HepG2 (cell line): ENCODE data around the gene NFASC. TPM values are rescaled to one million over a fixed set of nuclear protein-coding genes. Genes with fewer than 3 reads are reported as not detected.

ENCODE experiments used
- ATAC-seq: fragments of 200-7000 bp; cut with Tn5 transposase; 3 replicates; pipeline ENCODE4 v1.9.1; 2020; ENCODE audit warnings: mild to moderate bottlenecking, moderate library complexity
- BruUV-seq: library from RNA; stranded (reverse); fragments of 400-500 nt; replicated peaks from 2 replicates; lab custom pipeline; 2021; lab: Mats Ljungman, UMichigan
- CTCF ChIA-PET: fragments of 300-600 bp; formaldehyde crosslinking; extraction: SDS; loops from one replicate; lab custom pipeline; 2021; ENCODE audit warnings: low total read pairs, inconsistent platforms, low intra/inter-chr PET ratio; lab: Yijun Ruan, JAX
- POLR2A ChIA-PET: fragments of 350-600 bp; sonication (Branson Sonifier 250); formaldehyde crosslinking; loops from one replicate; lab custom pipeline; 2020; ENCODE audit warnings: antibody characterized with exemption, inconsistent platforms; lab: Yijun Ruan, JAX
- DNase-seq: peaks from one replicate; pipeline ENCODE4 v3.0.0-alpha.2; 2015; ENCODE audit warnings: low spot score
- FAIRE-seq: peaks from 3 replicates; lab custom pipeline; 2011; peaks lifted over from hg19 to GRCh38; lab: Jason Lieb, UNC
- H2AFZ ChIP-seq: one replicate; pipeline ENCODE4 v1.6.1; 2011; ENCODE audit warnings: low read length, inconsistent platforms
- H3K27ac ChIP-seq: fragments of 300-600 bp; 3 replicates; pipeline ENCODE4 v1.8.0; 2011; ENCODE audit warnings: mixed run types, mild to moderate bottlenecking, mixed read lengths, low read length, inconsistent platforms; ENCODE audit not compliant: insufficient read depth; ENCODE audit errors: extremely low read length
- H3K27me3 ChIP-seq, 2 experiments: fragments of 200-600 bp in 1 of 2; 2 replicates in 1 of 2; 3 replicates in 1 of 2; pipeline versions ENCODE4 v1.6.0 to v1.8.0; 2011; ENCODE audit warnings: low read length in 2 of 2, mild to moderate bottlenecking in 2 of 2, moderate library complexity in 2 of 2, inconsistent platforms in 1 of 2; ENCODE audit not compliant: insufficient read depth in 2 of 2, control insufficient read depth in 1 of 2
- H3K36me3 ChIP-seq, 2 experiments: fragments of 200-600 bp in 1 of 2; replicated peaks in 1 of 2; 2 replicates in 1 of 2; 3 replicates in 1 of 2; pipeline versions ENCODE4 v1.5.1 to v1.8.0; 2011; ENCODE audit warnings: low read length in 2 of 2, inconsistent platforms in 1 of 2; ENCODE audit not compliant: insufficient read depth in 2 of 2, control insufficient read depth in 1 of 2
- H3K4me1 ChIP-seq: 2 replicates; pipeline ENCODE4 v1.5.1; 2012; ENCODE audit warnings: low read length, inconsistent platforms; ENCODE audit not compliant: insufficient read depth
- H3K4me2 ChIP-seq: 2 replicates; pipeline ENCODE4 v1.6.0; 2011; ENCODE audit warnings: low read depth, low read length, inconsistent platforms
- H3K4me3 ChIP-seq, 3 experiments: fragments of 200-600 bp in 1 of 3; sonication (generic), shearing (Covaris generic) in 1 of 3; replicated peaks in 1 of 3; 2 replicates each; pipeline ENCODE4 v1.5.1; 2011 to 2016; ENCODE audit warnings: low read length in 3 of 3, inconsistent platforms in 2 of 3, low read depth in 2 of 3, mild to moderate bottlenecking in 2 of 3, control low read depth in 1 of 3, mixed read lengths in 1 of 3; ENCODE audit not compliant: insufficient read depth in 1 of 3
- H3K79me2 ChIP-seq: one replicate; pipeline ENCODE4 v1.6.1; 2011; ENCODE audit warnings: low read length, inconsistent platforms; ENCODE audit not compliant: insufficient read depth
- H3K9ac ChIP-seq: 2 replicates; pipeline ENCODE4 v1.6.0; 2011; ENCODE audit warnings: mild to moderate bottlenecking, low read depth, low read length, inconsistent platforms; ENCODE audit not compliant: insufficient read depth
- H3K9me3 ChIP-seq: 2 replicates; pipeline ENCODE4 v1.5.1; 2012; ENCODE audit warnings: mild to moderate bottlenecking, low read length
- H4K20me1 ChIP-seq: 2 replicates; pipeline ENCODE4 v1.6.0; 2011; ENCODE audit warnings: inconsistent platforms, mild to moderate bottlenecking, low read length, moderate library complexity; ENCODE audit not compliant: insufficient read depth
- CREB1 ChIP-seq, 2 experiments: fragments of 450-650 bp in 1 of 2; IDR thresholded peaks; 2 replicates each; pipeline ENCODE4 v1.6.1; 2016 to 2017; ENCODE audit warnings: control low read depth in 1 of 2, mild to moderate bottlenecking in 1 of 2, missing compliant biosample characterization in 1 of 2, missing genetic modification characterization in 1 of 2
- FOXC1 ChIP-seq: sonication (generic); formaldehyde crosslinking; IDR thresholded peaks from 2 replicates; pipeline ENCODE4 v1.8.0; 2022; ENCODE audit warnings: mild to moderate bottlenecking, missing genetic modification reagents, borderline replicate concordance
- FOXK1 ChIP-seq: sonication (generic); formaldehyde crosslinking; IDR thresholded peaks from 2 replicates; pipeline ENCODE4 v1.4.0; 2020; ENCODE audit warnings: low read depth, missing genetic modification reagents, borderline replicate concordance
- GTF2F1 ChIP-seq: fragments of 150-350 bp; IDR thresholded peaks from 2 replicates; pipeline ENCODE4 v1.6.1; 2014; ENCODE audit warnings: low read length
- HNRNPK ChIP-seq: fragments of 200-400 bp; formaldehyde crosslinking; IDR thresholded peaks from 2 replicates; pipeline ENCODE4 v1.6.1; 2018; ENCODE audit warnings: low read length, low read depth, moderate library complexity, mild to moderate bottlenecking; ENCODE audit not compliant: poor library complexity, severe bottlenecking
- MYC ChIP-seq: sonication (generic); formaldehyde crosslinking; IDR thresholded peaks from 2 replicates; pipeline ENCODE4 v1.9.0; 2021; ENCODE audit warnings: missing genetic modification reagents, borderline replicate concordance
- MZF1 ChIP-seq: sonication (generic); formaldehyde crosslinking; IDR thresholded peaks from 2 replicates; pipeline ENCODE4 v1.8.1; 2023; ENCODE audit warnings: mild to moderate bottlenecking, missing genetic modification reagents, borderline replicate concordance
- NBN ChIP-seq: fragments of 450-650 bp; conservative IDR thresholded peaks from 2 replicates; pipeline ENCODE4 v1.6.1; 2017
- NPAS2 ChIP-seq: sonication (generic); formaldehyde crosslinking; IDR thresholded peaks from 2 replicates; pipeline ENCODE4 v1.8.0; 2022; ENCODE audit warnings: mild to moderate bottlenecking, missing genetic modification reagents, borderline replicate concordance
- SIN3B ChIP-seq: fragments of 150-350 bp; IDR thresholded peaks from 2 replicates; pipeline ENCODE4 v1.6.1; 2014; ENCODE audit warnings: low read length
- SIX1 ChIP-seq: sonication (generic); formaldehyde crosslinking; IDR thresholded peaks from 2 replicates; pipeline ENCODE4 v1.4.0; 2020; ENCODE audit warnings: missing genetic modification reagents, borderline replicate concordance
- TFDP1 ChIP-seq: IDR thresholded peaks from 2 replicates; pipeline ENCODE4 v1.6.1; 2016; ENCODE audit warnings: missing compliant biosample characterization, missing genetic modification reagents, borderline replicate concordance
- ZBTB1 ChIP-seq: sonication (generic); formaldehyde crosslinking; IDR thresholded peaks from 2 replicates; pipeline ENCODE4 v1.4.0; 2020; ENCODE audit warnings: missing genetic modification reagents, borderline replicate concordance
- ZNF136 ChIP-seq: sonication (generic); formaldehyde crosslinking; IDR thresholded peaks from 2 replicates; pipeline ENCODE4 v1.8.1; 2022; ENCODE audit warnings: low read depth, mild to moderate bottlenecking, moderate library complexity, missing genetic modification reagents
- ZNF274 ChIP-seq: sonication (generic); formaldehyde crosslinking; IDR thresholded peaks from 2 replicates; pipeline ENCODE4 v1.5.1; 2020; ENCODE audit warnings: mild to moderate bottlenecking, missing genetic modification reagents
- ZNF296 ChIP-seq: sonication (generic); formaldehyde crosslinking; conservative IDR thresholded peaks from 2 replicates; pipeline ENCODE4 v1.5.0; 2020; ENCODE audit warnings: mild to moderate bottlenecking, missing genetic modification reagents
- ZNF350 ChIP-seq: sonication (generic); formaldehyde crosslinking; IDR thresholded peaks from 2 replicates; pipeline ENCODE4 v1.4.0; 2020; ENCODE audit warnings: mild to moderate bottlenecking, low read depth, missing genetic modification reagents, borderline replicate concordance
- ZNF552 ChIP-seq: sonication (generic); formaldehyde crosslinking; IDR thresholded peaks from 2 replicates; pipeline ENCODE4 v1.9.0; 2022; ENCODE audit warnings: missing genetic modification reagents, mild to moderate bottlenecking, borderline replicate concordance
- ZNF629 ChIP-seq: sonication (generic); formaldehyde crosslinking; conservative IDR thresholded peaks from 2 replicates; pipeline ENCODE4 v1.5.0; 2020; ENCODE audit warnings: missing genetic modification reagents
- ZNF788 ChIP-seq: sonication (generic); formaldehyde crosslinking; IDR thresholded peaks from 2 replicates; pipeline ENCODE4 v1.5.0; 2020; ENCODE audit warnings: mild to moderate bottlenecking, missing genetic modification reagents, borderline replicate concordance
- ZSCAN29 ChIP-seq: sonication (generic); formaldehyde crosslinking; conservative IDR thresholded peaks from 2 replicates; pipeline ENCODE4 v1.4.0; 2020; ENCODE audit warnings: mild to moderate bottlenecking, missing genetic modification reagents
- WGBS: methylation state at CpG from one replicate; pipeline ENCODE4 v1.1.6; 2017; ENCODE audit warnings: low lambda C conversion rate; 5-methylcytosine and 5-hydroxymethylcytosine counted together
- in situ Hi-C: cut with HindIII; loops from 2 replicates; pipeline ENCODE4 v1.10.0; 2017; ENCODE audit warnings: low pct_unique_long_range_greater_than_20kb; ENCODE audit not compliant: extremely low pct_ligation_motif_present
- intact Hi-C: fragments of 100-400 bp; cut with micrococcal nuclease; formaldehyde crosslinking; loops from one replicate; pipeline ENCODE4 v1.10.0; 2022; ENCODE audit not compliant: unreplicated experiment
- polyA plus RNA-seq, 8 experiments: library from polyadenylated mRNA; depleted of rRNA in 3 of 8; stranded (reverse) in 7 of 8; unstranded in 1 of 8; fragments of >200 nt; fragmentation: Illumina TruSeq in 4 of 8; extraction: Trizol in 4 of 8; gene quantifications; 2 replicates each; pipeline versions ENCODE4 v1.2.1 to v1.2.3, GENCODE V29; 2011 to 2016; ENCODE audit warnings: low read depth in 4 of 8, missing spikeins in 1 of 8, mixed read lengths in 1 of 8; ENCODE audit not compliant: insufficient read depth in 1 of 8
- total RNA-seq, 5 experiments: library from RNA; depleted of rRNA; stranded (reverse); fragments of >200 nt; fragmentation: Illumina TruSeq; extraction: Trizol; gene quantifications; 2 replicates each; pipeline ENCODE4 v1.2.3, GENCODE V29; 2016; ENCODE audit warnings: low read depth in 1 of 5

NFASC gene
- total and polyA plus RNA-seq, 2 of the 13 experiments (the other 11 are each of a cell fraction or from before 2014, with no cell fraction given), result not detected

- ChIA-PET CTCF (interaction anchor here (4.2 kb wide), 1 partner anchor 74 kb away, joined by 41 read pairs; no protein-coding TSS in a partner anchor), POLR2A (no interaction called here)
These were observed 192.2 kb downstream of the NFASC start for GRCh38 chr1:205062895-205063294.

GRCh38 chr1:205064301-205064700, 193.6 kb downstream of the NFASC start:
- CTCF ChIA-PET, result no interaction called here
- TF ChIP-seq ZNF136 (CRISPR knock-in tag) (no peak), FOXK1 (CRISPR knock-in tag) (no peak), ZNF552 (CRISPR knock-in tag) (no peak), ZNF350 (CRISPR knock-in tag) (no peak), TFDP1 (CRISPR knock-in tag) (no peak), ZSCAN29 (CRISPR knock-in tag) (no peak), ZNF274 (CRISPR knock-in tag) (no peak), MZF1 (CRISPR knock-in tag) (no peak), MYC (no peak), ZNF296 (CRISPR knock-in tag) (no peak), GTF2F1 (no peak), NBN (no peak), SIX1 (CRISPR knock-in tag) (no peak), SIN3B (no peak), CREB1 (IDR thresholded peaks at IDR 0.05) (no peak), CREB1 (CRISPR knock-in tag; IDR thresholded peaks at IDR 0.05) (no peak), HNRNPK (no peak), ZBTB1 (no peak), NPAS2 (CRISPR knock-in tag) (no peak), ZNF788 (CRISPR knock-in tag) (no peak)

More at GRCh38 chr1:205062895-205063294, 192.2 kb downstream of the NFASC start:
- FAIRE-seq (no peak), ATAC-seq (no peak), DNase-seq (no peak)
- no peaks in the 10 kb centered on the region for H3K79me2 ChIP-seq
- no peak for TF ChIP-seq FOXC1 (CRISPR knock-in tag)
- peak; percentile 63 for TF ChIP-seq ZNF629
- H3K27ac ChIP-seq, result no peak overlapping the region
- no TSS peak for BruUV-seq
- no peaks in the 10 kb centered on the region for H3K4me1 ChIP-seq
- no peak overlapping the region for H2AFZ ChIP-seq
- no peaks in the 10 kb centered on the region for H3K36me3 ChIP-seq
- H4K20me1 ChIP-seq, result no peaks in the 10 kb centered on the region
- WGBS, result 14% methylated on average over 3 of the region's 3 CpGs
- intact Hi-C loops (no loop called here), in situ Hi-C loops (loop anchor here (5.0 to 10.0 kb wide), 2 partner anchors 86 to 192 kb away; no protein-coding TSS in a partner anchor)
- H3K4me2 ChIP-seq, result no peak overlapping the region
- H3K9me3 ChIP-seq, result no peaks in the 10 kb centered on the region
- no peak overlapping the region for H3K4me3 ChIP-seq
- H3K27me3 ChIP-seq, result peaks cover 1 to 33% of the 10 kb centered on the region in 2 experiments; a peak in 4 of 5 replicates
- H3K9ac ChIP-seq, result no peak overlapping the region

More at GRCh38 chr1:205064301-205064700, 193.6 kb downstream of the NFASC start:
- intact Hi-C loops (no loop called here), in situ Hi-C loops (loop anchor here (5.0 to 10.0 kb wide), 2 partner anchors 87 to 190 kb away; no protein-coding TSS in a partner anchor)
- Histone ChIP-seq H3K9ac (no peak overlapping the region), H3K9me3 (no peaks in the 10 kb centered on the region), H4K20me1 (no peaks in the 10 kb centered on the region), H3K4me1 (no peaks in the 10 kb centered on the region), H3K27ac (no peak overlapping the region), H2AFZ (no peak overlapping the region), H3K79me2 (no peaks in the 10 kb centered on the region), H3K4me3 (no peak overlapping the region), H3K4me2 (no peak overlapping the region), H3K27me3 (peaks cover 1 to 19% of the 10 kb centered on the region in 2 experiments; a peak in 4 of 5 replicates), H3K36me3 (no peaks in the 10 kb centered on the region)
- ATAC-seq (no peak), DNase-seq (no peak), FAIRE-seq (no peak)
- BruUV-seq, result no TSS peak
- POLR2A ChIA-PET, result no interaction called here
- WGBS, result 0% methylated on average over 1 of the region's 11 CpGs
